PC-3 (cell line): Measurements from ENCODE around the gene INPP5D. TPM values are rescaled to one million over a fixed set of nuclear protein-coding genes. Genes with fewer than 3 reads are reported as not detected.

Source experiments
- ATAC-seq: fragments of 200-7000 bp; cut with Tn5 transposase; 2 replicates; pipeline ENCODE4 v1.9.1; 2020; ENCODE audit warnings: mild to moderate bottlenecking, moderate library complexity
- BruUV-seq: library from RNA; stranded (reverse); fragments of 400-500 nt; replicated peaks from 2 replicates; lab custom pipeline; 2021; lab: Mats Ljungman, UMichigan
- CTCF ChIA-PET: fragments of 300-600 bp; sonication (Branson Sonifier 250); formaldehyde crosslinking; loops from one replicate; lab custom pipeline; 2022; ENCODE audit warnings: antibody characterized with exemption; lab: Charles Lee
- POLR2A ChIA-PET: fragments of 300-600 bp; sonication (Branson Sonifier 250); formaldehyde crosslinking; loops from one replicate; lab custom pipeline; 2022; ENCODE audit warnings: antibody characterized with exemption; ENCODE audit not compliant: unreplicated experiment; lab: Charles Lee
- DNase-seq: peaks from one replicate; pipeline ENCODE4 v3.0.0-alpha.2; 2015
- H2AFZ ChIP-seq: fragments of 300-600 bp; sonication (generic); 2 replicates; pipeline ENCODE4 v1.6.0; 2016; ENCODE audit warnings: antibody characterized with exemption, low read length
- H3F3A ChIP-seq: fragments of 300-600 bp; sonication (generic); one replicate; pipeline ENCODE4 v1.6.0; 2017; ENCODE audit warnings: antibody characterized with exemption, low read length, control low read depth, mild to moderate bottlenecking; ENCODE audit not compliant: unreplicated experiment
- H3K27ac ChIP-seq: fragments of 300-600 bp; sonication (generic); 2 replicates; pipeline ENCODE4 v1.5.1; 2016; ENCODE audit warnings: mild to moderate bottlenecking, low read length
- H3K27me3 ChIP-seq: fragments of 300-600 bp; sonication (generic); 2 replicates; pipeline ENCODE4 v1.6.1; 2016; ENCODE audit warnings: low read length, mixed read lengths
- H3K36me3 ChIP-seq: fragments of 300-600 bp; sonication (generic); 2 replicates; pipeline ENCODE4 v1.6.1; 2016; ENCODE audit warnings: low read depth, mixed run types, low read length, mixed read lengths
- H3K4me1 ChIP-seq: fragments of 300-600 bp; sonication (generic); 2 replicates; pipeline ENCODE4 v1.5.1; 2016; ENCODE audit warnings: low read length; ENCODE audit not compliant: insufficient read depth
- H3K4me2 ChIP-seq: fragments of 300-600 bp; sonication (generic); 2 replicates; pipeline ENCODE4 v1.6.0; 2016; ENCODE audit warnings: low read length
- H3K4me3 ChIP-seq: fragments of 300-600 bp; sonication (generic); 2 replicates; pipeline ENCODE4 v1.5.1; 2016; ENCODE audit warnings: mild to moderate bottlenecking, low read length, mixed read lengths
- H3K79me2 ChIP-seq: fragments of 300-600 bp; sonication (generic); 2 replicates; pipeline ENCODE4 v1.6.1; 2017; ENCODE audit warnings: low read length, mixed read lengths
- H3K9ac ChIP-seq: fragments of 300-600 bp; sonication (generic); 2 replicates; pipeline ENCODE4 v1.6.0; 2016; ENCODE audit warnings: mild to moderate bottlenecking, low read length
- H3K9me2 ChIP-seq: fragments of 300-600 bp; sonication (generic); replicated peaks from 2 replicates; pipeline ENCODE4 v1.6.1; 2016; ENCODE audit warnings: mixed run types, low read length, mixed read lengths
- H3K9me3 ChIP-seq: fragments of 300-600 bp; sonication (generic); 2 replicates; pipeline ENCODE4 v1.6.1; 2016; ENCODE audit warnings: low read length, mixed read lengths
- H4K20me1 ChIP-seq: fragments of 300-600 bp; sonication (generic); 2 replicates; pipeline ENCODE4 v1.6.1; 2016; ENCODE audit warnings: low read length, mixed read lengths
- EZH2 ChIP-seq: fragments of 300-600 bp; sonication (generic); IDR thresholded peaks from one replicate; pipeline ENCODE4 v1.6.1; 2017; ENCODE audit warnings: antibody characterized with exemption, mild to moderate bottlenecking, low read length; ENCODE audit not compliant: unreplicated experiment
- EZH2phosphoT487 ChIP-seq: fragments of 300-600 bp; sonication (generic); IDR thresholded peaks from 2 replicates; pipeline ENCODE4 v1.6.1; 2018; ENCODE audit warnings: mild to moderate bottlenecking, antibody characterized with exemption, low read length, borderline replicate concordance
- intact Hi-C: fragments of 100-400 bp; cut with micrococcal nuclease; formaldehyde crosslinking; loops from 2 replicates; pipeline ENCODE4 v1.9.0; 2023
- total RNA-seq: library from RNA; depleted of rRNA; stranded (reverse); fragments of >200 nt; gene quantifications from 2 replicates; pipeline ENCODE4 v1.2.3, GENCODE V29; 2014
- TF ChIP-seq, protein P1 (sequence below): fragments of 300-600 bp; sonication (generic); conservative IDR thresholded peaks from 2 replicates; pipeline ENCODE4 v1.5.1; 2017; ENCODE audit warnings: antibody characterized with exemption, low read depth, mild to moderate bottlenecking, low read length

INPP5D gene
- total RNA-seq, 1 experiment from 2014 or later = 0.26 TPM

- ATAC-seq (no peak), DNase-seq (no peak)
- no peaks in the 10 kb centered on the region for H3K27me3 ChIP-seq
- H3K9me3 ChIP-seq = no peaks in the 10 kb centered on the region
- no peaks in the 10 kb centered on the region for H3K9me2 ChIP-seq
- intact Hi-C loops = no loop called here
- no peaks in the 10 kb centered on the region for H3K79me2 ChIP-seq
- H3F3A ChIP-seq = no peaks in the 10 kb centered on the region
- no peak overlapping the region for H3K27ac ChIP-seq
- no peak overlapping the region for H3K4me2 ChIP-seq
- BruUV-seq = no TSS peak
- H3K4me3 ChIP-seq = no peak overlapping the region
- ChIA-PET POLR2A (no interaction called here), CTCF (no interaction called here)
- H4K20me1 ChIP-seq = no peaks in the 10 kb centered on the region
- H3K4me1 ChIP-seq = no peaks in the 10 kb centered on the region
- TF ChIP-seq EZH2 (no peak), EZH2phosphoT487 (no peak)
- TF ChIP-seq, protein P1, sequence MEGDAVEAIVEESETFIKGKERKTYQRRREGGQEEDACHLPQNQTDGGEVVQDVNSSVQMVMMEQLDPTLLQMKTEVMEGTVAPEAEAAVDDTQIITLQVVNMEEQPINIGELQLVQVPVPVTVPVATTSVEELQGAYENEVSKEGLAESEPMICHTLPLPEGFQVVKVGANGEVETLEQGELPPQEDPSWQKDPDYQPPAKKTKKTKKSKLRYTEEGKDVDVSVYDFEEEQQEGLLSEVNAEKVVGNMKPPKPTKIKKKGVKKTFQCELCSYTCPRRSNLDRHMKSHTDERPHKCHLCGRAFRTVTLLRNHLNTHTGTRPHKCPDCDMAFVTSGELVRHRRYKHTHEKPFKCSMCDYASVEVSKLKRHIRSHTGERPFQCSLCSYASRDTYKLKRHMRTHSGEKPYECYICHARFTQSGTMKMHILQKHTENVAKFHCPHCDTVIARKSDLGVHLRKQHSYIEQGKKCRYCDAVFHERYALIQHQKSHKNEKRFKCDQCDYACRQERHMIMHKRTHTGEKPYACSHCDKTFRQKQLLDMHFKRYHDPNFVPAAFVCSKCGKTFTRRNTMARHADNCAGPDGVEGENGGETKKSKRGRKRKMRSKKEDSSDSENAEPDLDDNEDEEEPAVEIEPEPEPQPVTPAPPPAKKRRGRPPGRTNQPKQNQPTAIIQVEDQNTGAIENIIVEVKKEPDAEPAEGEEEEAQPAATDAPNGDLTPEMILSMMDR = no peak
- H3K36me3 ChIP-seq = no peaks in the 10 kb centered on the region
- H2AFZ ChIP-seq = no peak overlapping the region
- H3K9ac ChIP-seq = no peak overlapping the region
Measured at GRCh38 chr2:233223059-233223894, 163.1 kb downstream of the INPP5D start.

DNA sequence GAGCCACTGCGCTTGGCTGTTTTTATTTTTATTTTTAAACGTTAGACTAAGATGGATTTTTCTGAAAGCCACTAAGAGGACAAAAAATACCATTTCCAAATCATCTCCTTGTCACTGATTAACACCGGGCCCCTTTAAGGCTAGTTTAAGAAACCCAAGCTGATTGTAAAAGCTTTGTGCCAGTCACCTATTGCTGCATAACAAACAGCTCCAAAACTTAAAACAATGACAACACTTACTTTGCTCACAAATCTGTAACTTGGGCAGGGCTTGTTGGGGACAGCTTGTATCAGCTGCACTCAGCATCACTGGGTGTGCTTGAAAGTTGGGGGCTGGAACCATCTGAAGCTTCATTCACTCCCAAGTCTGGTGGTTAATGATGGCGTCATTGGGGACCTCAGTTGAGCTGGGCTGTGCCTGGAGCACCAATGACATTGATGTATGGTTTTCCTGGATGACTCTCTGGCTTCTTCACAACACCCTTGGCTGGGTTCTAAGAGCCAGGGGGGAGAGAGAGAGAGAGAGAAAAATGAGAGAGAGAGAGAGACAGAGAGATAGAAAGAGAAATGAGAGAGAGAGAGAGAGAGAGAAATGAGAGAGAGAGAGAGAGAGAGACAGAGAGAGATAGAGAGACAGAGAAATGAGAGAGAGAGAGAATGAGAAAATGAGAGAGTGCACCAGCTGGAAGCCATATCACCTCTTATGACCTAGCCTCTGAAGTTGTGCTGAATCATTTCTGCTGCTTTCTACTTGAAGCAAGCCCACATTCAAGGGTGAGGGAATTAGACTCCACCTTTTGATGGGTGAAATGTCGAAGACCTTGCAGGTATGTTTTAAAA is 165.3 kb downstream of the INPP5D start:
- Histone ChIP-seq H3K79me2 (no peaks in the 10 kb centered on the region), H2AFZ (no peak overlapping the region), H3K27me3 (no peaks in the 10 kb centered on the region), H3K27ac (no peak overlapping the region), H3K4me3 (no peak overlapping the region), H3K9me2 (no peaks in the 10 kb centered on the region), H3F3A (no peaks in the 10 kb centered on the region), H3K9ac (no peak overlapping the region), H4K20me1 (no peaks in the 10 kb centered on the region), H3K9me3 (no peaks in the 10 kb centered on the region), H3K4me1 (no peaks in the 10 kb centered on the region), H3K4me2 (no peak overlapping the region), H3K36me3 (no peaks in the 10 kb centered on the region)
- DNase-seq (no peak), ATAC-seq (no peak)
- CTCF ChIA-PET = no interaction called here
- no TSS peak for BruUV-seq
- POLR2A ChIA-PET = no interaction called here
- TF ChIP-seq, protein P1 = no peak
- TF ChIP-seq EZH2 (no peak), EZH2phosphoT487 (no peak)
- intact Hi-C loops = no loop called here
